ENCODE results near the gene PRPF31.

DNA sequence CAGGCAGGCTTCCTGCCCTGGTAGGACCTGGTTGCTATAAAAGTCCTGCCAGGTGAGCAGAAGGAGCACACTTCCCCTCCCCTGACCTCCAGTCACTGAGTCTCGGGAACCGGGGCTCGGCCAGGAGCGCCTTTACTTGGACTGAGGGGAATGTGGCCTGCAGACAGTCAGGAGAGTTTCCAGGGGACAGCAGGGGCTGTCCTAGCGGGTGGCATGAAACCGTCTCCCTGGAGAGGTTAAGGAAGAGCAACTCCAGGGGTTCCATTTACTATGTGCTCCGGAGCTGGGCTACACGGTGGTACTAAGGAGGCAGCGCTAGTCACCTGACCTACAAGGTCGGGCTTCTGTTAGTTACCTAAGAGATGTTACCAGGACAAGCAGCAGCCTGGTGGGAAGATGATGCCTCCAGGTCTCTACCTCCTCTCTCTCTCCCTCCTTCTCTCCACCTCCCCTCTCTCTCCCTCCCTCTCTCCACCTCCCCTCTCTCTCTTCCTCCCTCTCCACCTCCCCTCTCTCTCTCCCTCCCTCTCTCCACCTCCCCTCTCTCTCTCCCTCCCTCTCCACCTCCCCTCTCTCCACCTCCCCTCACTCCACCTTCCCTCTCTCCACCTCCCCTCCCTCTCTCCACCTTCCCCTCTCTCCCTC, 17.9 kb downstream of the PRPF31 start:
- TF ChIP-seq, protein P1, sequence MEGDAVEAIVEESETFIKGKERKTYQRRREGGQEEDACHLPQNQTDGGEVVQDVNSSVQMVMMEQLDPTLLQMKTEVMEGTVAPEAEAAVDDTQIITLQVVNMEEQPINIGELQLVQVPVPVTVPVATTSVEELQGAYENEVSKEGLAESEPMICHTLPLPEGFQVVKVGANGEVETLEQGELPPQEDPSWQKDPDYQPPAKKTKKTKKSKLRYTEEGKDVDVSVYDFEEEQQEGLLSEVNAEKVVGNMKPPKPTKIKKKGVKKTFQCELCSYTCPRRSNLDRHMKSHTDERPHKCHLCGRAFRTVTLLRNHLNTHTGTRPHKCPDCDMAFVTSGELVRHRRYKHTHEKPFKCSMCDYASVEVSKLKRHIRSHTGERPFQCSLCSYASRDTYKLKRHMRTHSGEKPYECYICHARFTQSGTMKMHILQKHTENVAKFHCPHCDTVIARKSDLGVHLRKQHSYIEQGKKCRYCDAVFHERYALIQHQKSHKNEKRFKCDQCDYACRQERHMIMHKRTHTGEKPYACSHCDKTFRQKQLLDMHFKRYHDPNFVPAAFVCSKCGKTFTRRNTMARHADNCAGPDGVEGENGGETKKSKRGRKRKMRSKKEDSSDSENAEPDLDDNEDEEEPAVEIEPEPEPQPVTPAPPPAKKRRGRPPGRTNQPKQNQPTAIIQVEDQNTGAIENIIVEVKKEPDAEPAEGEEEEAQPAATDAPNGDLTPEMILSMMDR (IDR thresholded peaks at IDR 0.05) = no peak
- no peak for TF ChIP-seq POLR2A (IDR thresholded peaks at IDR 0.05)
